Measurements from ENCODE around the gene DUOX2.
"Not testable (repeated sequence)": the region's sequence is repeated elsewhere in the genome, so short reads cannot be mapped to it uniquely, and the experiment has no call there.

The DUOX2 gene

GRCh38 chr15:45100884-45101625 is 12.9 kb downstream of the DUOX2 start:
- DNase-seq (ENCODE audit: low read depth), result no peak

GRCh38 chr15:45099549-45100165 is 14.3 kb downstream of the DUOX2 start:
- DNase-seq (ENCODE audit: low read depth), result no peak

- DNase-seq (ENCODE audit: low read depth), result no peak
Observed at GRCh38 chr15:45097466-45097865, 16.5 kb downstream of the DUOX2 start.

- no peak for DNase-seq (ENCODE audit: low read depth)
Observed at GRCh38 chr15:45095661-45096060, 18.3 kb downstream of the DUOX2 start.

GRCh38 chr15:45094358-45094730 is 19.6 kb downstream of the DUOX2 start:
- DNase-seq (ENCODE audit: low read depth), result no peak

- no peak for DNase-seq (ENCODE audit: low read depth)
Observed at GRCh38 chr15:45093622-45094357, 20.2 kb downstream of the DUOX2 start.

- DNase-seq (ENCODE audit: low read depth), result no peak
Observed at GRCh38 chr15:45093013-45093412, 21.0 kb downstream of the DUOX2 start.

- no peak for DNase-seq (ENCODE audit: low read depth)
Observed at GRCh38 chr15:45091576-45091975, 22.4 kb downstream of the DUOX2 start.

- DNase-seq (ENCODE audit: low read depth), result peak; percentile 45
Observed at GRCh38 chr15:45091161-45091560, 22.8 kb downstream of the DUOX2 start.

GRCh38 chr15:45089712-45090373 is 24.1 kb downstream of the DUOX2 start:
- DNase-seq (ENCODE audit: low read depth), result no peak

- no peak for DNase-seq (ENCODE audit: low read depth)
Observed at GRCh38 chr15:45088801-45089711, 24.9 kb downstream of the DUOX2 start.

- no peak for DNase-seq (ENCODE audit: low read depth)
Observed at GRCh38 chr15:45087513-45087912, 26.5 kb downstream of the DUOX2 start.

GRCh38 chr15:45084163-45084562 is 29.8 kb downstream of the DUOX2 start:
- DNase-seq (ENCODE audit: low read depth), result no peak

- DNase-seq (ENCODE audit: low read depth), result no peak
Observed at GRCh38 chr15:45083223-45083622, 30.7 kb downstream of the DUOX2 start.

- DNase-seq (ENCODE audit: low read depth), result not testable (repeated sequence)
Observed at GRCh38 chr15:45082412-45082811, 31.6 kb downstream of the DUOX2 start.

GRCh38 chr15:45080593-45080992 is 33.4 kb downstream of the DUOX2 start:
- DNase-seq (ENCODE audit: low read depth), result not testable (repeated sequence)

GRCh38 chr15:45079628-45080246 is 34.2 kb downstream of the DUOX2 start:
- DNase-seq (ENCODE audit: low read depth), result not testable (repeated sequence)

GRCh38 chr15:45079201-45079600 is 34.8 kb downstream of the DUOX2 start:
- DNase-seq (ENCODE audit: low read depth), result not testable (repeated sequence)

- DNase-seq (ENCODE audit: low read depth), result not testable (repeated sequence)
Observed at GRCh38 chr15:45077391-45077790, 36.6 kb downstream of the DUOX2 start.

GRCh38 chr15:45075440-45076320 is 38.3 kb downstream of the DUOX2 start:
- not testable (repeated sequence) for DNase-seq (ENCODE audit: low read depth)
